HL-60 (cell line): ENCODE data around the gene KCTD15.

Source experiments
- CTCF ChIP-seq: IDR thresholded peaks from one replicate; pipeline ENCODE4 v1.5.1; 2011; ENCODE audit warnings: low read length, control low read depth, inconsistent platforms; ENCODE audit not compliant: insufficient read depth
- GABPA ChIP-seq: IDR thresholded peaks from 2 replicates; pipeline ENCODE4 v1.6.1; 2012; ENCODE audit warnings: low read depth
- REST ChIP-seq: IDR thresholded peaks from 2 replicates; pipeline ENCODE4 v1.6.1; 2012; ENCODE audit warnings: low read depth; ENCODE audit not compliant: insufficient replicate concordance
- SPI1 ChIP-seq: IDR thresholded peaks from 2 replicates; pipeline ENCODE4 v1.6.1; 2012; ENCODE audit warnings: low read depth, mild to moderate bottlenecking, borderline replicate concordance

GRCh38 chr19:33798681-33799111, 2.0 kb downstream of the KCTD15 start:
- TF ChIP-seq CTCF (no peak), REST (no peak), SPI1 (no peak), GABPA (no peak)
